ENCODE data around the gene TAS2R9. TPM values are rescaled to one million over a fixed set of nuclear protein-coding genes. Genes with fewer than 3 reads are reported as not detected.

TAS2R9 gene
- total RNA-seq, 1 donor from 2014 or later, result not detected

DNA sequence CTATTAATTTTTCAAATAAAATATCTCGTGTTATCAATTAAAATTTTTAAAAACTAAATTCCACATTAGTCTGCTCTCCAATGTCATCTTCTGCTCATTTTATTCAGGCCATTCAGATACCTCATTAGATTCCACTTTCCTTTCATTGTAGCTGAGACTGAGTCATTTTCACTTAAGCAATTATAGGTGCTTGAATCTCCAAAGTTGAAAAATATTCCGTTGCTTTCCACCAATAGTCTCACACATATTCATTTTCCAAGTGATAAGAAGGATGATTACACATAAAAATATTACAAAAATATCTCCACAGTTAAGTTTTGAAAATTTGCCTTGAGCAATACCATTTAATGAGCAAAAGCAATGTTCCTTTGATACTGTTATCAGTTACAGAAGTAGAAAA is 50.3 kb downstream of the TAS2R9 start:
- FAIRE-seq (no peak), DNase-seq (ENCODE audit: low read depth) (no peak)
- H3K27ac Mint-ChIP-seq (ENCODE audit: unreplicated experiment), result no peak overlapping the region
- Histone ChIP-seq H3K79me2 (ENCODE audit: insufficient read depth, low read length) (no peaks in the 10 kb centered on the region), H3K9me3 (ENCODE audit: insufficient read depth, low read depth, low read length) (no peaks in the 10 kb centered on the region), H3K4me1 (ENCODE audit: insufficient read depth, low read length) (no peaks in the 10 kb centered on the region), H3K27me3 (ENCODE audit: insufficient read depth, low read length) (peaks cover 17% of the 10 kb centered on the region), H3K27ac (ENCODE audit: low read depth, low read length) (no peak overlapping the region), H3K4me3 (ENCODE audit: insufficient read depth, low read depth, low read length) (no peak overlapping the region), H2AFZ (ENCODE audit: low read depth, low read length) (no peak overlapping the region), H3K4me2 (ENCODE audit: low read length) (no peak overlapping the region), H4K20me1 (ENCODE audit: insufficient read depth, low read length) (no peaks in the 10 kb centered on the region), H3K36me3 (ENCODE audit: insufficient read depth, low read length) (no peaks in the 10 kb centered on the region), H3K9ac (ENCODE audit: low read length) (no peak overlapping the region)
- H3K27me3 Mint-ChIP-seq (ENCODE audit: low read depth, unreplicated experiment), result peaks cover 2% of the 10 kb centered on the region
- no peaks in the 10 kb centered on the region for H3K36me3 Mint-ChIP-seq (ENCODE audit: low read depth, unreplicated experiment)
- H3K9me3 Mint-ChIP-seq (ENCODE audit: unreplicated experiment), result peaks cover 11% of the 10 kb centered on the region
- H3K4me1 Mint-ChIP-seq (ENCODE audit: low read depth, unreplicated experiment), result no peaks in the 10 kb centered on the region
- H3K4me3 Mint-ChIP-seq (ENCODE audit: unreplicated experiment), result no peak overlapping the region
- TF ChIP-seq, protein P1, sequence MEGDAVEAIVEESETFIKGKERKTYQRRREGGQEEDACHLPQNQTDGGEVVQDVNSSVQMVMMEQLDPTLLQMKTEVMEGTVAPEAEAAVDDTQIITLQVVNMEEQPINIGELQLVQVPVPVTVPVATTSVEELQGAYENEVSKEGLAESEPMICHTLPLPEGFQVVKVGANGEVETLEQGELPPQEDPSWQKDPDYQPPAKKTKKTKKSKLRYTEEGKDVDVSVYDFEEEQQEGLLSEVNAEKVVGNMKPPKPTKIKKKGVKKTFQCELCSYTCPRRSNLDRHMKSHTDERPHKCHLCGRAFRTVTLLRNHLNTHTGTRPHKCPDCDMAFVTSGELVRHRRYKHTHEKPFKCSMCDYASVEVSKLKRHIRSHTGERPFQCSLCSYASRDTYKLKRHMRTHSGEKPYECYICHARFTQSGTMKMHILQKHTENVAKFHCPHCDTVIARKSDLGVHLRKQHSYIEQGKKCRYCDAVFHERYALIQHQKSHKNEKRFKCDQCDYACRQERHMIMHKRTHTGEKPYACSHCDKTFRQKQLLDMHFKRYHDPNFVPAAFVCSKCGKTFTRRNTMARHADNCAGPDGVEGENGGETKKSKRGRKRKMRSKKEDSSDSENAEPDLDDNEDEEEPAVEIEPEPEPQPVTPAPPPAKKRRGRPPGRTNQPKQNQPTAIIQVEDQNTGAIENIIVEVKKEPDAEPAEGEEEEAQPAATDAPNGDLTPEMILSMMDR (IDR thresholded peaks at IDR 0.05; ENCODE audit: insufficient read depth, low read depth, low read length), result no peak
- no peak for TF ChIP-seq EZH2 (IDR thresholded peaks at IDR 0.05; ENCODE audit: insufficient read depth, low read length)

Other genes with a start within 250 kb of the TAS2R9 start
- 30.5 and 36.3 TPM in 2 replicates for gene MAGOHB, start 196.6 kb downstream of the TAS2R9 start, total RNA-seq
- gene STYK1, start 136.1 kb downstream of the TAS2R9 start, total RNA-seq, result 1.6 and 2.9 TPM in 2 replicates
- gene YBX3, start 86.8 kb downstream of the TAS2R9 start, total RNA-seq, result 452 and 527 TPM in 2 replicates
- not detected in 2 replicates for gene TAS2R7, start 7.5 kb downstream of the TAS2R9 start, total RNA-seq
- not detected in 2 replicates for gene TAS2R8, start 2.9 kb downstream of the TAS2R9 start, total RNA-seq
- gene TAS2R10, start 16.2 kb upstream of the TAS2R9 start, total RNA-seq, result 0.27 and 0.29 TPM in 2 replicates
- 1.1 and 2.2 TPM in 2 replicates for gene PRR4, start 39.3 kb upstream of the TAS2R9 start, total RNA-seq
- gene PRH1, start 74.1 kb upstream of the TAS2R9 start, total RNA-seq, result 7.9 and 10.6 TPM in 2 replicates
- gene TAS2R13, start 99.4 kb upstream of the TAS2R9 start, total RNA-seq, result 0.34 and 0.43 TPM in 2 replicates
- not detected in 2 replicates for gene PRH2, start 119.1 kb upstream of the TAS2R9 start, total RNA-seq
- 1.7 and 2.0 TPM in 2 replicates for gene TAS2R14, start 129.1 kb upstream of the TAS2R9 start, total RNA-seq
- 0.60 and 1.2 TPM in 2 replicates for gene TAS2R50, start 176.7 kb upstream of the TAS2R9 start, total RNA-seq
- 0.57 and 0.99 TPM in 2 replicates for gene TAS2R20, start 188.1 kb upstream of the TAS2R9 start, total RNA-seq
- gene TAS2R19, start 212.5 kb upstream of the TAS2R9 start, total RNA-seq, result 2.2 and 3.1 TPM in 2 replicates
- gene TAS2R31, start 221.2 kb upstream of the TAS2R9 start, total RNA-seq, result 2.2 TPM in 2 replicates